Parathyroid adenoma (tissue), 2 donors: ENCODE measurements around the gene GCK.

Experiments used
- H2AFZ ChIP-seq: fragments of 300-600 bp; sonication (generic); one replicate; pipeline ENCODE4 v1.7.0; 2017; ENCODE audit warnings: antibody characterized with exemption, mild to moderate bottlenecking
- H3K27ac ChIP-seq: fragments of 300-600 bp; sonication (generic); one replicate; pipeline ENCODE4 v1.7.0; 2017
- H3K27me3 ChIP-seq: fragments of 300-600 bp; sonication (generic); one replicate; pipeline ENCODE4 v1.7.0; 2017; ENCODE audit warnings: low read length; ENCODE audit not compliant: control insufficient read depth, insufficient read depth
- H3K36me3 ChIP-seq: fragments of 300-600 bp; sonication (generic); one replicate; pipeline ENCODE4 v1.7.0; 2017; ENCODE audit warnings: low read length; ENCODE audit not compliant: control insufficient read depth, insufficient read depth
- H3K4me1 ChIP-seq: fragments of 300-600 bp; sonication (generic); one replicate; pipeline ENCODE4 v1.7.0; 2017; ENCODE audit warnings: control low read depth
- H3K4me2 ChIP-seq: fragments of 300-600 bp; sonication (generic); one replicate; pipeline ENCODE4 v1.7.0; 2017; ENCODE audit warnings: low read length
- H3K4me3 ChIP-seq: fragments of 300-600 bp; sonication (generic); one replicate; pipeline ENCODE4 v1.7.0; 2017; ENCODE audit warnings: low read depth, low read length
- H3K79me2 ChIP-seq: fragments of 300-600 bp; sonication (generic); one replicate; pipeline ENCODE4 v1.7.0; 2017; ENCODE audit warnings: control low read depth
- H3K9ac ChIP-seq: fragments of 300-600 bp; sonication (generic); one replicate; pipeline ENCODE4 v1.7.0; 2017; ENCODE audit warnings: mild to moderate bottlenecking
- H3K9me3 ChIP-seq: fragments of 300-600 bp; sonication (generic); one replicate; pipeline ENCODE4 v1.7.0; 2017; ENCODE audit warnings: low read length; ENCODE audit not compliant: control insufficient read depth
- CTCF ChIP-seq: fragments of 300-600 bp; sonication (generic); IDR thresholded peaks from one replicate; pipeline ENCODE4 v1.7.0; 2017; ENCODE audit warnings: antibody characterized with exemption, mild to moderate bottlenecking
- donor health status: primary hyperparathyroidism.

The GCK gene

GRCh38 chr7:44226396-44226753 is 37.1 kb upstream of the GCK start:
- H3K27ac ChIP-seq, result no peak overlapping the region
- no peaks in the 10 kb centered on the region for H3K9me3 ChIP-seq
- H3K4me1 ChIP-seq, result no peaks in the 10 kb centered on the region
- no peaks in the 10 kb centered on the region for H3K36me3 ChIP-seq
- H3K4me2 ChIP-seq, result no peak overlapping the region
- no peaks in the 10 kb centered on the region for H3K27me3 ChIP-seq
- H2AFZ ChIP-seq, result no peak overlapping the region
- H3K79me2 ChIP-seq, result no peaks in the 10 kb centered on the region
- no peak overlapping the region for H3K4me3 ChIP-seq
- H3K9ac ChIP-seq, result no peak overlapping the region
- TF ChIP-seq CTCF, result no peak

- no peak overlapping the region for H3K27ac ChIP-seq
- no peaks in the 10 kb centered on the region for H3K27me3 ChIP-seq
- no peak overlapping the region for H3K9ac ChIP-seq
- TF ChIP-seq CTCF, result no peak
- no peak overlapping the region for H2AFZ ChIP-seq
- no peaks in the 10 kb centered on the region for H3K36me3 ChIP-seq
- no peaks in the 10 kb centered on the region for H3K79me2 ChIP-seq
- H3K9me3 ChIP-seq, result no peaks in the 10 kb centered on the region
- H3K4me1 ChIP-seq, result no peaks in the 10 kb centered on the region
- no peak overlapping the region for H3K4me3 ChIP-seq
- H3K4me2 ChIP-seq, result no peak overlapping the region
Measured at GRCh38 chr7:44225566-44226395, 36.5 kb upstream of the GCK start.

GRCh38 chr7:44224974-44225565 is 35.8 kb upstream of the GCK start:
- no peaks in the 10 kb centered on the region for H3K79me2 ChIP-seq
- no peak for TF ChIP-seq CTCF
- H3K27ac ChIP-seq, result no peak overlapping the region
- H3K9me3 ChIP-seq, result no peaks in the 10 kb centered on the region
- H3K4me1 ChIP-seq, result no peaks in the 10 kb centered on the region
- H3K4me2 ChIP-seq, result no peak overlapping the region
- H2AFZ ChIP-seq, result no peak overlapping the region
- H3K36me3 ChIP-seq, result no peaks in the 10 kb centered on the region
- H3K27me3 ChIP-seq, result no peaks in the 10 kb centered on the region
- H3K4me3 ChIP-seq, result no peak overlapping the region
- H3K9ac ChIP-seq, result no peak overlapping the region

- no peaks in the 10 kb centered on the region for H3K36me3 ChIP-seq
- H3K9me3 ChIP-seq, result no peaks in the 10 kb centered on the region
- H3K9ac ChIP-seq, result no peak overlapping the region
- TF ChIP-seq CTCF, result no peak
- H2AFZ ChIP-seq, result no peak overlapping the region
- H3K27me3 ChIP-seq, result no peaks in the 10 kb centered on the region
- no peak overlapping the region for H3K4me3 ChIP-seq
- H3K4me1 ChIP-seq, result no peaks in the 10 kb centered on the region
- H3K4me2 ChIP-seq, result no peak overlapping the region
- no peak overlapping the region for H3K27ac ChIP-seq
- no peaks in the 10 kb centered on the region for H3K79me2 ChIP-seq
Measured at GRCh38 chr7:44224080-44224973, 35.1 kb upstream of the GCK start.
